Activated naive CD8-positive, alpha-beta T cell treated with anti-CD3 and anti-CD28 coated beads, Interleukin-2, amount 50 U/mL, for 24 hours (primary cell): Measurements from ENCODE around the gene DPF3.
A peak's percentile ranks its signal among the peaks of the same experiment; 100 is the strongest.

Experiments
- ATAC-seq: fragments of 150-1000 bp; cut with Tn5 transposase; one replicate; pipeline ENCODE4 v1.10.0; 2021
- DNase-seq: peaks from one replicate; pipeline ENCODE4 v3.0.0; 2021
- H3K27ac Mint-ChIP-seq: one replicate; pipeline ENCODE4 v1.8.0; 2021; ENCODE audit warnings: mild to moderate bottlenecking, mixed read lengths
- H3K27me3 Mint-ChIP-seq: one replicate; pipeline ENCODE4 v1.8.0; 2021; ENCODE audit warnings: mixed read lengths
- H3K36me3 Mint-ChIP-seq: one replicate; pipeline ENCODE4 v1.8.0; 2021; ENCODE audit warnings: low read depth, mixed read lengths
- H3K4me1 Mint-ChIP-seq: one replicate; pipeline ENCODE4 v1.8.0; 2021; ENCODE audit warnings: mixed read lengths
- H3K4me3 Mint-ChIP-seq: one replicate; pipeline ENCODE4 v1.8.0; 2021; ENCODE audit warnings: mild to moderate bottlenecking, moderate library complexity, mixed read lengths
- H3K9me3 Mint-ChIP-seq: one replicate; pipeline ENCODE4 v1.8.0; 2021; ENCODE audit warnings: mixed read lengths

DPF3 gene

DNA sequence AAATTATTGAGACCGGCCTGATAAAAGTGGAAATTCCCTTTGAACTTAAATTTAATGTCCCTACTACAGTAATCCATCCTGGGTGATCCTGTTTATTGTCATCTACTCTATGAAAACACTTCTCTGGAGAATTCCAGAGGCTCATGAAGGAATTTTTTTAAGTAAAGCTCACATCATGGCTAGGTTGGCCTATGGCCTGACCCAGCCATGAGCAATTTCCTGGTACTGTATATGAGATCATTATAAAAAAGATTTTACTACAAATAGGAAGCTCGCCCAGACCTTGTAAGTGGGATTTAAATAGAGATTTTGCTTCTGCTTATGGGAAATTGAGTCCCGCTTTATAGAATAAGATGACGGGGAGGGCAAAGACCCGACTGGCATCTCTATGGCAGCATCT, 215.5 kb downstream of the DPF3 start:
- H3K4me1 Mint-ChIP-seq = peaks cover 2% of the 10 kb centered on the region
- H3K4me3 Mint-ChIP-seq = no peak overlapping the region
- H3K36me3 Mint-ChIP-seq = no peaks in the 10 kb centered on the region
- DNase-seq (no peak), ATAC-seq (no peak)
- H3K27ac Mint-ChIP-seq = no peak overlapping the region
- H3K27me3 Mint-ChIP-seq = peaks cover 2% of the 10 kb centered on the region
- H3K9me3 Mint-ChIP-seq = no peaks in the 10 kb centered on the region

DNA sequence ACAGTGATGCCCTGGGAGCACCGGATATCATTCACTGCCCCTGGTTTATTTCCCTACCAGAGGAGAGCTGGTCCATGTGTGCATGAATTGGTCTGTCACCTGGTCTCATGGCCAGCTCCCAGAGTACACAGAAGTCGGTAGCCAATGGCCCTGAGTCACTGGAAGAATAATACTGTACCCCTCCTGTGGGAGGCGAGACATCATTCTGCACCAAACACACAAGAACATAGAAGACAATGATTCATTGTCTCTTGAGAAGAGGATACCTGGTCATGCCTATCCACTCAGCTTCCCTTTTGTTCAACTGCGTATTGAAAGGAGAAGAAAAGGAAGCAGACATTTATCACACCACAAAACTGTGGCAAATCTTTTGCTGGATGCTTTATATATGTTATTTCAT, 216.2 kb downstream of the DPF3 start:
- Mint-ChIP-seq H3K27ac (no peak overlapping the region), H3K4me3 (no peak overlapping the region), H3K9me3 (no peaks in the 10 kb centered on the region), H3K27me3 (peaks cover 2% of the 10 kb centered on the region), H3K4me1 (peaks cover 2% of the 10 kb centered on the region), H3K36me3 (no peaks in the 10 kb centered on the region)
- no peak for ATAC-seq
- DNase-seq = no peak

DNA sequence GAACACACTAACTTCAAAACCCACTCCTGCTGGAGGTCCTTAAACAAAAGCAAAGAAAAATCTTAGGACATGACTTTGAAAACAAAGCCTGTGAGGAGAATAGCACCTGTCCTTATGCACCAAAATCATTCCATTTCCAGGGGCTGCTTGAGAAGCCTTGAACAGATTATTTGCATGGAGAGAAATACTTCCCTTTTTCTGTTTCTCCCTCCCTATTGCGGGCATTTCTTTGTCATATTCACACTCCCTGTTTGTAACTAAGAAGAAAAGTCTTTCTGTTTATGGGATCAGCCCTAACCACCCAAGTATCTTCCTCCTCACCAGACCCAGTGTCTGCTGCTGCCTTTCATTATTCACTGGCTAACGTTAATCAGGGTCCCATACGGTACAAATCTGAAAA, 218.8 kb downstream of the DPF3 start:
- ATAC-seq = no peak
- no peak overlapping the region for H3K4me3 Mint-ChIP-seq
- no peak for DNase-seq
- no peak overlapping the region for H3K27ac Mint-ChIP-seq
- H3K27me3 Mint-ChIP-seq = peaks cover 2% of the 10 kb centered on the region
- H3K36me3 Mint-ChIP-seq = peaks cover 3% of the 10 kb centered on the region
- no peaks in the 10 kb centered on the region for H3K9me3 Mint-ChIP-seq
- peaks cover 2% of the 10 kb centered on the region for H3K4me1 Mint-ChIP-seq

DNA sequence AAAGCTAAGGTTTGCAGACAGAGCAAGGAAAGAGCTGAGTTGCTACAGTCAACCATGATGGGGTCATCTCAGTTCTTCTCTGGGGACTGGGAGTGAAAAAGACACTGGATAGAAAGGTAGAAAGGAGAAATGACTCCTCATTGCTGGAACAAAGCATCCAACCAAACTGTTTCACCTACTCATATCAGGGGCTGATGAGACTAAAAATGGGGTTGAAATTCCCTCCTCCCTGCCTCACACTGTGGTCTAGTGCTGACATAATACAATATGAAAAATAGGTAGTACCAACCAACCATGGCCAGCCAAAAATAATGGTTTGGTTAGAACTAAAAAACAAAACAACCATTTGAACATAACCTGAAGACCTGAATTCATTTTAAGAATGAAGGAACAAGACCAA, 220.7 kb downstream of the DPF3 start:
- no peaks in the 10 kb centered on the region for H3K9me3 Mint-ChIP-seq
- no peak overlapping the region for H3K4me3 Mint-ChIP-seq
- H3K4me1 Mint-ChIP-seq = peaks cover 2% of the 10 kb centered on the region
- DNase-seq (no peak), ATAC-seq (no peak)
- H3K27ac Mint-ChIP-seq = no peak overlapping the region
- peaks cover 6% of the 10 kb centered on the region for H3K36me3 Mint-ChIP-seq
- H3K27me3 Mint-ChIP-seq = peaks cover 4% of the 10 kb centered on the region

DNA sequence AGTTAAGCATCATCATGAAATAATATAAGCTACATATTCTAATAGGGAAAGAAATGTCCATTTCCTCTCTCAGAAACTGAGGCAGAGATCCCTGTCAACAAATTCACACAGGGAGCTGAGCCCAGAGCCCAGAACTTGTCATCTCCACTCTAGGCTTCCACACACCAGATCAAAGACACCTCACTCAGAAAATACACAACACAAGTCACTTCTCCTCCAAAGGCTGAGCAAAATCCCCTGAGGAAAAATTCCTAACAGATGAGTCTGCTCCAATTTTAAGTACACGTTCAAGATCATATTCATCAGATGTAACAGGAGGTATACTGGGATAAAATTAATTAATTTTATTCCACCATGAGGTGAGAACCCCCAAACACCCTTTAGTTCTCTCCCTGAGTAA, 227.3 kb downstream of the DPF3 start:
- no peak for ATAC-seq
- H3K4me1 Mint-ChIP-seq = peaks cover 9% of the 10 kb centered on the region
- no peak for DNase-seq
- no peak overlapping the region for H3K27ac Mint-ChIP-seq
- no peak overlapping the region for H3K4me3 Mint-ChIP-seq
- H3K36me3 Mint-ChIP-seq = peaks cover 8% of the 10 kb centered on the region
- peaks cover 4% of the 10 kb centered on the region for H3K27me3 Mint-ChIP-seq
- no peaks in the 10 kb centered on the region for H3K9me3 Mint-ChIP-seq

DNA sequence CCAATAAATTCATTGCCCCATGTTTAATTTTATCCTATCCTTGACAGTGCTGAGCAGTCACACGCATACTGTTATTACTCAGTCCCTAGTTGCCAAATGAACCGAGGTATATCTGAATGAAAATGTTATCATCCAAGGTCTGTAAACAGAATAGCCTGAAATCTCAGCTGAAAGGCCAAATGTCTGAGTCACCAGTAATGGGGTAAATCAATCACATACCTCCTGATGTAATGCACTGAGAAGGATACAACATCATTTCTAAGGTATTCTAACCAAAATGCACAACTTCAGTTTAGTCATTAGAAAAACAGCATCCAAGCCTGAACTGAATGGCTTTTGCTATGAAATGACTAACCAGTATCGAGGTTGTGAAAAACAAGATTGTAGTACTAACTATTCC, 228.6 kb downstream of the DPF3 start:
- Mint-ChIP-seq H3K27me3 (peaks cover 2% of the 10 kb centered on the region), H3K9me3 (no peaks in the 10 kb centered on the region), H3K36me3 (peaks cover 6% of the 10 kb centered on the region), H3K27ac (no peak overlapping the region), H3K4me3 (no peak overlapping the region), H3K4me1 (peaks cover 9% of the 10 kb centered on the region)
- DNase-seq = no peak
- ATAC-seq = peak; percentile 52

DNA sequence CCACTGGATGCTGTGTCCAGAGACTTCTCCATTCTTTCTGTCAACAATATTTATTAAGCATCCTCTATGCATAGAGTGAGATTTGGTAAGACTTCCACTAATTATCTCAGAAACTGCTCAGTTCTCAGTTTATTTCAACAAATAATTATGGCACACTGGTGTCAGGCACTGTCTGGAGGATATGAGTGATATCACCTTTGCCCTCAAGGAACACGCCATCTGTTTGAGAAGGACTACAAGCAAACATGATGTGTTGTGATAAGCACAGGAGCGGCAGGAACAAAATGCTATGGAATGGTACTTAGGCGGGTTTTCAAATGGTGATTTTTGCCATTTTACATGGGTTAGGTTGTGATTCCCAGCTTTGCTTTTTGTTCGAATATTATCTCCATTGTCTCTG, 229.2 kb downstream of the DPF3 start:
- no peak overlapping the region for H3K4me3 Mint-ChIP-seq
- H3K36me3 Mint-ChIP-seq = peaks cover 2% of the 10 kb centered on the region
- H3K4me1 Mint-ChIP-seq = peaks cover 9% of the 10 kb centered on the region
- H3K27ac Mint-ChIP-seq = no peak overlapping the region
- H3K9me3 Mint-ChIP-seq = no peaks in the 10 kb centered on the region
- H3K27me3 Mint-ChIP-seq = no peaks in the 10 kb centered on the region
- ATAC-seq (no peak), DNase-seq (no peak)

DNA sequence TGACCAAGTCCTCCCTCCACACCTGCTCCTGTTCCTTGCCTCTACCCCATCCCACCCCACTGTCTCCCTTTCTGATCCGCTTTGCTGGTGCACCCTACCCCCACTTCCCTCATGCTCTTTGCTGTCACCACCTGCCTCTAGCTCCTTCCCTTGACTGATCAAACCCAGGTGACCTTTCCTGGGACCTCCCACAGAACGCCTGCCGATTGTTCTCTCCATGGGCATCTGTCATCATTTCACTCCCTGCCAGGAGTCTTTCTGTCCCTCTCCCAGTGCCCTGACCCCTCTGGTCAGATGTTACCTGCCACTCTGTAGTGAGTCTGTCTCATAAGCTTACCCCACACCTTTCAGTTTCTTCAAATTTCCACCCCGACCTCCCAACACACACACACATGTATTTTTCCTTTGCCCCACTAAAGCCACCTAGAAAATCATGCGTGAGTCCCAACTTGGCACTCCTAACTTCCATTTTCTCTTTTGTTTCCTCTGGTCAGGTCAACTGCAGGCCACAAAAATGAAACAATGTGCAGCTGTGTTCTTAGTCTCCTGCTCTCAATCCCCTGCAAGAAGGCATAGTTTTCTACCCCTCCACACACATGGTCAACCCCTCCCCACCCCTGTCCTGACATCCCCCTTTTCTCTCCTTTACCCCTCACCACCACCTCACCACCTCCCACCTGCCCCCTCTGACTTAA, 229.8 kb downstream of the DPF3 start:
- H3K36me3 Mint-ChIP-seq = peaks cover 2% of the 10 kb centered on the region
- peaks cover 9% of the 10 kb centered on the region for H3K4me1 Mint-ChIP-seq
- no peaks in the 10 kb centered on the region for H3K27me3 Mint-ChIP-seq
- H3K4me3 Mint-ChIP-seq = no peak overlapping the region
- DNase-seq = no peak
- H3K9me3 Mint-ChIP-seq = no peaks in the 10 kb centered on the region
- no peak overlapping the region for H3K27ac Mint-ChIP-seq
- ATAC-seq = no peak

DNA sequence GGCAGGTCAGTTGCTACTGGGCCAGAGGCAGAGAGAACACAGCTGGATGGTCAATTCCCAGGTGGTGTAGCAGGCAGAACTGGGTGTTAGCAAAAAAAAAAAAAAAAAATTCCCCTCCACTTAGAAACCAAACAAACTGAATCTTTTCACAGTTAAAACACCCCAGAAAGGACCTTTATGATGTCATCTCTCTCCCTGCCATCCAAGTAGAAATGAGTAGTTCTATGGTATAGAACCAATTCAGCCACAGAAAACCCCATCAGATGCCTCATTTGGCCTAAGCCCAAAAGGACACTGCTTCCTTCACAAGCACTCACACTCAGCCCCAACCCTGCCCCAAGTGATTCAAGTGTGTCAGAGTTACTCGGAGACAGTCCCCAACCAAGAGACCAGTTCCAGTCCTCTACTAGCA, 230.8 kb downstream of the DPF3 start:
- DNase-seq (no peak), ATAC-seq (no peak)
- peak overlapping the region; percentile 49 for H3K27ac Mint-ChIP-seq
- H3K9me3 Mint-ChIP-seq = no peaks in the 10 kb centered on the region
- no peaks in the 10 kb centered on the region for H3K27me3 Mint-ChIP-seq
- H3K4me3 Mint-ChIP-seq = no peak overlapping the region
- H3K4me1 Mint-ChIP-seq = peaks cover 9% of the 10 kb centered on the region
- peaks cover 2% of the 10 kb centered on the region for H3K36me3 Mint-ChIP-seq

DNA sequence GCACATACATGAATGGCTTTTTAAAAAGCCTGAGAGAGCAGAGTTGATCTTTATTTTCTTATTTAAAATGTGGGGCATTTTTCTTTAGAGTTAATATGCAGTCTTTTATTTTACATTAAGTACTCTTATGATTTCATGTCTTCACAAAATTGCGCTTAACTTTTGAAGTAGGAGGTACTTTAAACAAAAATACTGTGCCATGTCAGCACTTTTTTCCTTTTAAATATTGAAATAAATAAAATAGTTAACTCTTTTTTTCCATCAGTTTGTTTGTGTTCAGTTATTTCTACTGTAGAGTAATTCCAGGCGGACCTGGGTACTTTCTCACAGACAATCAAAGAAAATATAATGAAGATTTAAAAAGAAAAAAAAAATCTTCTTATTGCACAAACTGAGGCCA, 231.7 kb downstream of the DPF3 start:
- no peaks in the 10 kb centered on the region for H3K9me3 Mint-ChIP-seq
- no peaks in the 10 kb centered on the region for H3K27me3 Mint-ChIP-seq
- ATAC-seq = no peak
- H3K27ac Mint-ChIP-seq = no peak overlapping the region
- H3K36me3 Mint-ChIP-seq = peaks cover 2% of the 10 kb centered on the region
- H3K4me1 Mint-ChIP-seq = peaks cover 9% of the 10 kb centered on the region
- DNase-seq = no peak
- H3K4me3 Mint-ChIP-seq = no peak overlapping the region

DNA sequence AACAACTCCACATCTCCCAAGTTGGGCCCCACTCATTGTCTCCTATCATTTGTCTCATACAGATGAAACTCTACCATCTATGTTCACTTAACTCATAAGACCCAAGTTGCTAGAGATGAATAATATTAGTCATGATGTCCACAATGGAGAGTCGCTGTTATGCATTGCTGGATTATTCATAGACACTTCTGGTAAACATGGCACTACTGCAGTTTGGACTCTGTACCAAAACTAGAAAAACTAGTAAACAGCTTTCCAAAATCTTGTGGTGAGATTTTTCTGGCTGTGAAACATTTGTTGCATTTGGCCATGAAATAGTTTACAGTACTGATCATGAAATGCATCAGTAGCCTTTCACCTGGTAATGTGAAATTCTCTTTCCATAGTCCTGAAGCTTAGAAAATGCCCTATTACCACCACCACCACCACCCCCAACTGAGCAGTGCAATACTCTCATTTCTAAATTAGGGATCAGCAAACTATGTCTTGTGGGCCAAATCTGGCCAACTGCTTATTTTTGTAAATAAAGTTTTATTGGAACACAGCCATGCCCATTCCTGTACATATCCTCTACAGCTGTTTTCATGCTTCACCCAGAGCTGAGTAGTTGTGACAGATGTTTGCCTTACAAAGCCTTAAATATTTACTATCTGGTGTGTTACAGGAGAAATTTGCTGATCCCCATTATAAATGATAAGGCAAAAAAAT, 236.5 kb downstream of the DPF3 start:
- H3K27me3 Mint-ChIP-seq = no peaks in the 10 kb centered on the region
- no peak overlapping the region for H3K27ac Mint-ChIP-seq
- H3K36me3 Mint-ChIP-seq = no peaks in the 10 kb centered on the region
- ATAC-seq = no peak
- no peak overlapping the region for H3K4me3 Mint-ChIP-seq
- H3K4me1 Mint-ChIP-seq = no peaks in the 10 kb centered on the region
- DNase-seq = no peak
- H3K9me3 Mint-ChIP-seq = no peaks in the 10 kb centered on the region

DNA sequence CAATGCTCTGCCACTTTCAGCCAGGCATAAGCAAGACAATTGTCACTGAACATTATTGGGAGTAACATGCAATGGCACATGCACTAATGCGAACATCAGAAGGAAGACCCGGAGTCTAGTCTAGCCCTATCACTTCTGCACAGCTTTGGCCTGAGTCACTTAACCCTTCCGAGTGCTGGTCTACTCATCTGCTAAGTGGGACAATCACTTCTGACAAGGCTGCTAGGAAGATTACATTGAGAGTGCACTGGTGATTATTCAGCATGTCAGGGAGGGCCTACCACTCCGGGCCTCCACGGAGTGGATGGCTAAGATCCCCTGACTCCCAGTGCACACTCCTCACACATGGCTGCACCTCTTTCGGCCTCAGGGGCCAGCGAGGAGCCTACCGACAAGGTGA, 240.9 kb downstream of the DPF3 start:
- no peak for ATAC-seq
- Mint-ChIP-seq H3K4me1 (no peaks in the 10 kb centered on the region), H3K4me3 (no peak overlapping the region), H3K27ac (no peak overlapping the region), H3K36me3 (no peaks in the 10 kb centered on the region), H3K27me3 (no peaks in the 10 kb centered on the region), H3K9me3 (no peaks in the 10 kb centered on the region)
- DNase-seq = no peak

DNA sequence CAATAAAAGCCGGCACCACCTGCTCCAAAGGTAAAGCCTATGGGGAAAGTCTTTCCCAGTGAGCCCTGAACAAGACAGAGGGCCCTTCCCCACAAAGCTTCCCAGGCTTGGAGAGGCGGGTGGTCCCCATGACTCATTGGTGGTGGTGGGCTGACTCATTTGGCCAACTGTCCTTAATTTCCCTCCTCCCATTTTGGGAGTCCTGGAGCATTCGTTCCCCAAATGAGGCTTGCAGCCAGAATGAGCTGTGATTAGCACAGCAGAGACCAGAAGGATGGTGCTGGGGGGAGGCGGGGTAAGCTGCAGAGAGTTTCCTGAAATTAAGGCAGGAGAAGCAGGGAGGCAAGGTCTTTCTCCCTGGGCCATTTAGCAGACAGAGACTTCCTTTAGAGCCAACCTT, 241.7 kb downstream of the DPF3 start:
- Mint-ChIP-seq H3K4me1 (no peaks in the 10 kb centered on the region), H3K27me3 (no peaks in the 10 kb centered on the region), H3K36me3 (no peaks in the 10 kb centered on the region), H3K9me3 (no peaks in the 10 kb centered on the region), H3K27ac (no peak overlapping the region), H3K4me3 (no peak overlapping the region)
- ATAC-seq = no peak
- no peak for DNase-seq

DNA sequence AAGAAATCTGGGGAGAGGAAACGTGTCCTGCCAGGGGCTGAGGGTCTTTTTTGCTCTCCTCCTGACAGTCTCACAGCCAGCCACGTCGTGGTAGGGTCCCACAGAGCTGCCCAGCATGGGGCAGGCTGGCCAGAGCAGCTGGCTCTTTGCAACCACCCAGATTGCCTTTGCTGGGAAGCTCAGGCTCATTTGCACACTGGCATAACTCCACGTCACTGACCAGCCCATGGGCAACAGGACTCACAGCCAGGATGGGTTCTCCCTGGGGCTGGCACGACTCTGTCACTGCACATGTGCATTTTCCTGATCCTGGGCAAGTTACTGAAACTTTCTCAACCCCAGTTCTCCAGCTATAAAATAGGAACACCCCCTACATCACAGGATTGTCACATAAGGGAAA, 242.2 kb downstream of the DPF3 start:
- DNase-seq (no peak), ATAC-seq (no peak)
- no peaks in the 10 kb centered on the region for H3K4me1 Mint-ChIP-seq
- H3K27ac Mint-ChIP-seq = no peak overlapping the region
- H3K9me3 Mint-ChIP-seq = no peaks in the 10 kb centered on the region
- H3K27me3 Mint-ChIP-seq = no peaks in the 10 kb centered on the region
- H3K36me3 Mint-ChIP-seq = no peaks in the 10 kb centered on the region
- no peak overlapping the region for H3K4me3 Mint-ChIP-seq

DNA sequence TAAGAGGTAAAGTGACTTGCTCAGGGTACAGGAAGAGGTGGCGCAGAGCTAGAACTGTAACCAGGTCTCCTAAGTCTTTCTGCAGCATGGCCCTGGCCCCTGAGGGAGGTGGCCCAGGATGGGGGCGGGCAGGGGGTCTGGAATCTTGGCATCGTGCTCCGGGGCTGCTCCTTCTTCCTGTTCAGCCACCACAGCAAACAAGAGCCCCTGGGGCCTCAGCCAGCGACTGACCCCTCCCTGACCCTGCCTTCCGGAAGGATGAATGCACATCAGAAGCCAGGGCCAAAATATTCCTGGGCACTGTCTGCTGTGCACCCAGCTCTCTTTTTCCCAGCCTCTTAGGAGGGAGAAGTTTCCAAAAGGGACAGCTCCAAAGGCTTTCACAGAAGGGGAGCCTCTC, 242.8 kb downstream of the DPF3 start:
- H3K9me3 Mint-ChIP-seq = no peaks in the 10 kb centered on the region
- H3K36me3 Mint-ChIP-seq = no peaks in the 10 kb centered on the region

More for the DNA sequence above, 242.8 kb downstream of the DPF3 start:
- no peak for ATAC-seq
- Mint-ChIP-seq H3K4me1 (no peaks in the 10 kb centered on the region), H3K27ac (no peak overlapping the region), H3K27me3 (no peaks in the 10 kb centered on the region), H3K4me3 (no peak overlapping the region)
- DNase-seq = no peak
